HEK293T (cell line): ENCODE measurements around the gene ALX1.
"Not testable (repeated sequence)": the region's sequence is repeated elsewhere in the genome, so short reads cannot be mapped to it uniquely, and the experiment has no call there.

ENCODE experiments used
- CTCF ChIA-PET: fragments of 350-600 bp; formaldehyde crosslinking; extraction: SDS; loops from one replicate; lab custom pipeline; 2021; ENCODE audit warnings: antibody characterized with exemption, inconsistent platforms; lab: Yijun Ruan, JAX
- POLR2A ChIA-PET: fragments of 350-600 bp; formaldehyde crosslinking; extraction: SDS; loops from one replicate; lab custom pipeline; 2020; ENCODE audit warnings: antibody characterized with exemption, inconsistent platforms; lab: Yijun Ruan, JAX
- DNase-seq: peaks from one replicate; pipeline ENCODE4 v3.0.0; 2012; ENCODE audit warnings: mixed read lengths; ENCODE audit errors: extremely low spot score
- ARNT ChIP-seq: fragments of 450-650 bp; IDR thresholded peaks from 2 replicates; pipeline ENCODE4 v1.6.1; 2017; ENCODE audit warnings: mild to moderate bottlenecking
- BHLHE40 ChIP-seq: fragments of 450-650 bp; IDR thresholded peaks from 2 replicates; pipeline ENCODE4 v1.6.1; 2016; ENCODE audit warnings: mild to moderate bottlenecking, moderate library complexity, borderline replicate concordance
- CTBP1 ChIP-seq: fragments of 450-650 bp; IDR thresholded peaks from 2 replicates; pipeline ENCODE4 v1.6.1; 2016; ENCODE audit warnings: borderline replicate concordance
- ELF4 ChIP-seq: fragments of 450-650 bp; IDR thresholded peaks from 2 replicates; pipeline ENCODE4 v1.6.1; 2017; ENCODE audit warnings: antibody characterized with exemption
- FOXA1 ChIP-seq: fragments of 450-650 bp; IDR thresholded peaks from 2 replicates; pipeline ENCODE4 v1.6.1; 2016; ENCODE audit warnings: mild to moderate bottlenecking
- FOXK2 ChIP-seq: fragments of 450-650 bp; IDR thresholded peaks from 2 replicates; pipeline ENCODE4 v1.6.1; 2016; ENCODE audit warnings: mild to moderate bottlenecking
- FOXM1 ChIP-seq: fragments of 450-650 bp; IDR thresholded peaks from 2 replicates; pipeline ENCODE4 v1.6.1; 2017; ENCODE audit warnings: mild to moderate bottlenecking, borderline replicate concordance
- HDGF ChIP-seq: fragments of 450-650 bp; IDR thresholded peaks from 2 replicates; pipeline ENCODE4 v1.6.1; 2017; ENCODE audit warnings: antibody characterized with exemption, borderline replicate concordance
- L3MBTL2 ChIP-seq: fragments of 450-650 bp; conservative IDR thresholded peaks from 2 replicates; pipeline ENCODE4 v1.6.1; 2016; ENCODE audit warnings: mild to moderate bottlenecking
- LEF1 ChIP-seq: fragments of 450-650 bp; IDR thresholded peaks from 2 replicates; pipeline ENCODE4 v1.6.1; 2017; ENCODE audit warnings: mild to moderate bottlenecking, borderline replicate concordance
- NFRKB ChIP-seq: fragments of 450-650 bp; IDR thresholded peaks from 2 replicates; pipeline ENCODE4 v1.6.1; 2016; ENCODE audit warnings: mild to moderate bottlenecking, moderate library complexity
- PKNOX1 ChIP-seq: fragments of 450-650 bp; IDR thresholded peaks from 2 replicates; pipeline ENCODE4 v1.6.1; 2016
- SP1 ChIP-seq: fragments of 450-650 bp; IDR thresholded peaks from 2 replicates; pipeline ENCODE4 v1.6.1; 2017
- SUZ12 ChIP-seq: fragments of 450-650 bp; IDR thresholded peaks from 2 replicates; pipeline ENCODE4 v1.6.1; 2016; ENCODE audit warnings: mild to moderate bottlenecking
- TARDBP ChIP-seq: fragments of 450-650 bp; IDR thresholded peaks from 2 replicates; pipeline ENCODE4 v1.6.1; 2016
- ZNF384 ChIP-seq: fragments of 450-650 bp; IDR thresholded peaks from 2 replicates; pipeline ENCODE4 v1.6.1; 2016

The ALX1 gene

GRCh38 chr12:85310456-85311076, 30.5 kb downstream of the ALX1 start:
- no peak for DNase-seq
- POLR2A ChIA-PET: no interaction called here
- TF ChIP-seq HDGF (no peak), SUZ12 (no peak), CTBP1 (no peak), NFRKB (no peak), TARDBP (no peak), PKNOX1 (no peak)
- CTCF ChIA-PET: interaction anchor here (0.6 to 0.8 kb wide), 2 partner anchors 27 to 47 kb away, joined by 3 read pairs; no protein-coding TSS in a partner anchor

GRCh38 chr12:85317866-85318636, 38.0 kb downstream of the ALX1 start:
- DNase-seq, CTCF ChIA-PET: not testable (repeated sequence)

GRCh38 chr12:85322715-85323114, 42.7 kb downstream of the ALX1 start:
- POLR2A ChIA-PET: no interaction called here
- no peak for DNase-seq
- TF ChIP-seq ZNF384: no peak
- no peak for TF ChIP-seq PKNOX1
- no peak for TF ChIP-seq FOXM1
- TF ChIP-seq FOXA1: no peak
- TF ChIP-seq SUZ12: no peak
- no peak for TF ChIP-seq BHLHE40
- CTCF ChIA-PET: no interaction called here

More at GRCh38 chr12:85317866-85318636, 38.0 kb downstream of the ALX1 start:
- POLR2A ChIA-PET: not testable (repeated sequence)

GRCh38 chr12:85325442-85325841, 45.4 kb downstream of the ALX1 start:
- no peak for TF ChIP-seq TARDBP
- no peak for TF ChIP-seq LEF1
- no peak for TF ChIP-seq FOXA1
- TF ChIP-seq ARNT: no peak
- no peak for TF ChIP-seq BHLHE40
- no peak for TF ChIP-seq FOXK2
- TF ChIP-seq ZNF384: no peak
- TF ChIP-seq PKNOX1: no peak
- no peak for TF ChIP-seq ELF4
- TF ChIP-seq HDGF: no peak
- no peak for TF ChIP-seq FOXM1
- TF ChIP-seq L3MBTL2: no peak
- TF ChIP-seq SUZ12: no peak
- TF ChIP-seq SP1: no peak
- no peak for TF ChIP-seq NFRKB
- TF ChIP-seq CTBP1: no peak
- ChIA-PET POLR2A (no interaction called here), CTCF (no interaction called here)
- no peak for DNase-seq

- CTCF ChIA-PET: no interaction called here
- no peak for DNase-seq
- no peak for TF ChIP-seq HDGF
- no peak for TF ChIP-seq ZNF384
- TF ChIP-seq CTBP1: no peak
- TF ChIP-seq FOXA1: no peak
- TF ChIP-seq SP1: no peak
- TF ChIP-seq FOXM1: no peak
- no peak for TF ChIP-seq FOXK2
- POLR2A ChIA-PET: no interaction called here
Observed at GRCh38 chr12:85329913-85330312, 49.9 kb downstream of the ALX1 start.

GRCh38 chr12:85348779-85349178, 68.8 kb downstream of the ALX1 start:
- DNase-seq: no peak
- POLR2A ChIA-PET: no interaction called here
- TF ChIP-seq FOXM1: no peak
- 0 out of 2 replicates have a peak, but pooled peaks have one; percentile 44 for TF ChIP-seq CTBP1
- no peak for TF ChIP-seq LEF1
- no peak for TF ChIP-seq HDGF
- no peak for TF ChIP-seq ELF4
- no peak for TF ChIP-seq NFRKB
- TF ChIP-seq PKNOX1: peak; percentile 79
- no peak for TF ChIP-seq BHLHE40

More at GRCh38 chr12:85348779-85349178, 68.8 kb downstream of the ALX1 start:
- CTCF ChIA-PET: no interaction called here
